NCI-H1417 treated with DMSO at 0.1 percent for 48 hours (cell line): ENCODE data around the gene GALR3.

Source experiments
- DNase-seq: peaks from one replicate; lab custom pipeline; 2025; lab: John Stamatoyannopoulos, UW

Gene GALR3

GRCh38 chr22:37822079-37822833 lies 926 bp upstream of the GALR3 start:
- DNase-seq, result no peak

DNA sequence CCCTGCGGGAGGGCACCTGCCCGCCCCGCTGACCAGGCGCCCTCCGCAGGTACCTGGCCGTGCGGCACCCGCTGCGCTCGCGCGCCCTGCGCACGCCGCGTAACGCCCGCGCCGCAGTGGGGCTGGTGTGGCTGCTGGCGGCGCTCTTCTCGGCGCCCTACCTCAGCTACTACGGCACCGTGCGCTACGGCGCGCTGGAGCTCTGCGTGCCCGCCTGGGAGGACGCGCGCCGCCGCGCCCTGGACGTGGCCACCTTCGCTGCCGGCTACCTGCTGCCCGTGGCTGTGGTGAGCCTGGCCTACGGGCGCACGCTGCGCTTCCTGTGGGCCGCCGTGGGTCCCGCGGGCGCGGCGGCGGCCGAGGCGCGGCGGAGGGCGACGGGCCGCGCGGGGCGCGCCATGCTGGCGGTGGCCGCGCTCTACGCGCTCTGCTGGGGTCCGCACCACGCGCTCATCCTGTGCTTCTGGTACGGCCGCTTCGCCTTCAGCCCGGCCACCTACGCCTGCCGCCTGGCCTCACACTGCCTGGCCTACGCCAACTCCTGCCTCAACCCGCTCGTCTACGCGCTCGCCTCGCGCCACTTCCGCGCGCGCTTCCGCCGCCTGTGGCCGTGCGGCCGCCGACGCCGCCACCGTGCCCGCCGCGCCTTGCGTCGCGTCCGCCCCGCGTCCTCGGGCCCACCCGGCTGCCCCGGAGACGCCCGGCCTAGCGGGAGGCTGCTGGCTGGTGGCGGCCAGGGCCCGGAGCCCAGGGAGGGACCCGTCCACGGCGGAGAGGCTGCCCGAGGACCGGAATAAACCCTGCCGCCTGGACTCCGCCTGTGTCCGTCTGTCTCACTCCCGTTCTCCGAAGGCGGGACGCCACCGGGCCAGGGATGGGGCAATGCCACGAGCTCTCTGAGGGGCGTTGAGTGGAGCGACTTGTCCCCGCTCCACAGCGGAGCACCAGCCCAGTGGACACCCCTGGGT lies 1.8 kb downstream of the GALR3 start:
- no peak for DNase-seq

- no peak for DNase-seq
These were observed 3.9 kb downstream of the GALR3 start for GRCh38 chr22:37827056-37827455.

GRCh38 chr22:37830093-37830842 lies 7.1 kb downstream of the GALR3 start:
- DNase-seq, result no peak

- no peak for DNase-seq
These were observed 8.3 kb downstream of the GALR3 start for GRCh38 chr22:37831472-37831871.

DNA sequence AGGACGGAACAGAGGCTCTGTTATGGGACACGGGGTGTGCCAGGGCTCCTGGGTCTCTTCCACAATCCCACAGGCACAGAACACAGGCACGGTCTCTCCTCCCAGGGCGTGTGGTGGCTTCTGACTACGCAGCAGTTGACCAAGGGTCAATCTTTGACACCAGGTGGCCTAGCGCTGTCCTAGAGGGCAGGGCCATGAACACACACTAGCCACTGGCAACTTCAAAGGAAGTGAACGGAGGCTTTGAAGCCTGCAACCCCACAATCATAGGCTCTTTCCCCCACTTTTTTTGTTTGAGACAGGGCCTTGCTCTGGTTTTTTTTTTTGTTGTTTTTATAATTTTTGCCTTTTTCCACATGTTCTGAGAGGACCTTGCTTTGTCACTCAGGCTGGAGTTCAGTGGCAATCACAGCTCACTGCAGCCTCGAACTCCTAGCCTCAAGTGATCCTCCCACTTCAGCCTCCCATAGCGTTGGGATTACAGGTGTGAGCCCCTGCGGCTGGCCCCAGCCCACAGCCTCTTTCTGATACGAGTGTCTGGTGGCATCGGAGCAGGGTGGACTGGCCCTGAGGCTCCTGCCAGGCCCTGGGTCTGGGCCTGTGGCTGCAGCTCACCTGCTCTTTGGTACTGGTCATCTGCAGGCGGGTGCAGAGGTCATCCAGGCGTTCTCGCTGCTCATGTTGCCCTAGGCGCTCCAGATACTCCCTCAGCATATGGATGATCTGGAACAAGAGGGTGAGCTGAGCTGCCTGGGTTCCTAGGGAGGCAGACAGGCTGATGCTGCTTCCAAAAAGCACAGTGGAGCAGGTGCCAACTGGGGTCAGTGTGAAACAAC lies 9.1 kb downstream of the GALR3 start:
- no peak for DNase-seq

GRCh38 chr22:37842015-37842793 lies 19.0 kb downstream of the GALR3 start:
- no peak for DNase-seq

GRCh38 chr22:37843741-37844089 lies 20.5 kb downstream of the GALR3 start:
- no peak for DNase-seq

- no peak for DNase-seq
These were observed 21.7 kb downstream of the GALR3 start for GRCh38 chr22:37844904-37845329.

DNA sequence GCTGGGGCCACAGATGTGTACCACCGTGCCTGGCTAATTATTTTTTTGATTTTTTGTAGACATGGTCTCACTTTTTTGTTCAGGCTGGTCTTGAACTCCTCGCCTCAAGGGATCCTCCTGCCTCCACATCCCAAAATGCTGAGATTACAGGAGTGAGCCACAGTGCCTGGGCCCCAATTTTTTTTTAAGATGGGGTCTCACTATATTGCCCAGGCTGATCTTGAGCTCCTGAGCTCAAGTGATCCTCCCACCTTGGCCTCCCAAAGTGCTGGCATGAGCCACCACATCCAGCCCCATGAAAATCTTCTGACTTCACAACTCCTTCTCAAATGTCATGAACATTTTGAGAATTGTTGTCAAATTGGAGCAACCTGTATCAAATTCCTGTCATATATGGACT lies 23.3 kb downstream of the GALR3 start:
- DNase-seq, result no peak

GRCh38 chr22:37848587-37849088 lies 25.5 kb downstream of the GALR3 start:
- DNase-seq, result no peak

- DNase-seq, result no peak
These were observed 26.0 kb downstream of the GALR3 start, which contains the start of gene EIF3L for GRCh38 chr22:37849089-37849751. TSS of gene EIF3L (plus strand) at chr22:37849419. CDS start at chr22:37849450, 31 bp downstream.

DNA sequence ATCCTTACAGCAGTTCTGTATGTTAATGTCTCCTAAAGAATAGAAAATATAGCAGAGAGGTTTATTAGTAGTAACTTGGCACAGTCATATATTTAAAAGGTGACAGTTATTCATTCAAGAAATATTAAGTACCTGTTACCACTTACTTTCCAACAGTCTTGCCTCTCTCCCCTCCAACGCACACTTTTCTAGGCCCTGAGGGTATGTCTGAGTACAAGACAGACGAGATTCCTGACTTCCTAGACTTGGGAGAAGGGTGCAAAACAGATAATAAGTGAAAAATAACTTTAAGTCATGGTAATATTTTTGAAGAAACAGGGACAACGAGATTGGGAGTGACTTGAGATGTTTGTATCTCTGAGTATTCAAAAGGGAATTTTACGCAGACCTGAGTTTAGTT lies 27.6 kb downstream of the GALR3 start:
- DNase-seq, result no peak

DNA sequence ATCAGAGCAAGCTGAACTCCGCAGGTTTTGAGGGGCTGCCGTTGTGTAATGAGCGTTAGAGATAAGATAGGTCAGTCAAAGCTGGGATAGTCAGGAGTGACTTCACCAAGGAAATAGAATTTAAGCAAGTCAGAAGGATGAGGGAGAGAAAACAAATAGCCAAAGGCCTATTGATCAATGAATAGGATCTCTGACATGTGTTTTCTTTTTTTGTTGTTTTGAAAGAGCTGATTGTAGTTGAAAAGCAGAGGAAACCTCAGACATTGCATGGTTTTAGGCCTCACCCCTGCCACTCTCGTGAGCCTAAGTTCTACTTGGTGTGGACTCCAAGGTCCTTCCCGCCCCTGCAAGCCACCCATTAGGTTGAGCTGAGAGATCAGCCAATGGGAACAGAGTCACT lies 29.2 kb downstream of the GALR3 start:
- DNase-seq, result no peak

DNA sequence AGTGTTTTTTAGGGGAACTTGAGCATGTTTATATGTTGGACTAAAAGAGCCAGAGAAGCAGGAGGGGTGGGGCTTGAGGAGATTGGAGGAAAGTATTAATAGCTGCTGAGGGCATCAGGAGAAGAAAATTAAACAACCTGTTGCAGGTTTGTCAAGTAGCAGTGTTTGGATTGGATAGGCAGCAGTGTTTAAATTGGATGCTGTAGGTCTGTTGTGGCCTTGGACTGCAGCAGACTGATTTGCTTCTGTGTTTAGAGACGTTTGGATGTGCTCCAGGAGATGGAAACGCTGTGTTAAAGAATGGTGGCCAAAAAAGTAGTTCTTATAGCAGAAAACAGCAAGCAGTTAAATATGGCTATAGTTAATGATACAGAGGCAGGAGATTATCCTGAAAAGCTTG lies 31.8 kb downstream of the GALR3 start:
- DNase-seq, result no peak

DNA sequence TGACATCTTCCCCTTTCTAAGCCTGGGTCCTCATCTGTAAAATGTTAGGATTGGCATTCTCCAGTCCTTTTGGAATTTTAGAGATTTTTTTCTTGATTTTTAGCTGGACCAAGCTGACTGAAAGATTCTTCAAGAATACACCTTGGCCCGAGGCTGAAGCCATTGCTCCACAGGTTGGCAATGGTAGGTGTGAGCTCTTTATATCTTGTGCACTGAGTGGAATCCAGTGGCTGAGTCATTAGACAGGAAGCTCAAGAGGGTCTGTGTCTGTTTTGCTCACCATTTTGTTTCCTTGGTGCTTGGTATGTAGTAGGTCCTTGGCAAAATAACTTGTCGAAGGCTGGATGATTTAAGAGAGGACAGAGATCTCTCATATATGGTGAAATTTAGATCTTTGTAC lies 32.3 kb downstream of the GALR3 start:
- no peak for DNase-seq

DNA sequence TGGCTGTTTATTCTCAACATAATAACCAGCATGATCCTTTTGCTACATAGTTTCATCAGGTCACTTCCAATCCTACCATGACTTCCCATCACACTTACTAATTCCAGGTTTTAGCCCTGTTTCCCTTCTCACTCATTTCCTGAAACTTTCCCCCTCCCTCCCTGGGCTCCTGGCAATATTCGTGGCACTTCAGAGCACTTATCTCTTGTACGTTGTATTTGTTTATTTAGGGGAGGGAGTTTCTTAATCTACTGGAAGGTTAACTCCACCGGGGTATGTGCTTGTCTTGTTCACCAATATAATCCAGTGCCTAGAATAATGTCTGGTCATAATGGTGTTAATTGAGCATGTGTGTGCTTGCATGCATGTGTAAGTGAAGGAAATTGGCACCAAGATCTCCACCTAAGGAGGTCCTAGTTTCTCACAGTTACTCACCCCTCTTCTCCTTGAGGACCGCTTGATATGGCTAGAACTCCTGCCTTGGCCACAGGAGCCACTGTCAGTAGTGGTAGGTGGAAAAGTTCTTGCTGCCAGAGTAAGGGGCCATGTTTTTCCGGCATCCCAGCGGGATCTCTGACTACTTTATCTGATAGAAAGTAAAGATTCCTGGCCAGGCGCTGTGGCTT lies 37.7 kb downstream of the GALR3 start:
- DNase-seq, result no peak

DNA sequence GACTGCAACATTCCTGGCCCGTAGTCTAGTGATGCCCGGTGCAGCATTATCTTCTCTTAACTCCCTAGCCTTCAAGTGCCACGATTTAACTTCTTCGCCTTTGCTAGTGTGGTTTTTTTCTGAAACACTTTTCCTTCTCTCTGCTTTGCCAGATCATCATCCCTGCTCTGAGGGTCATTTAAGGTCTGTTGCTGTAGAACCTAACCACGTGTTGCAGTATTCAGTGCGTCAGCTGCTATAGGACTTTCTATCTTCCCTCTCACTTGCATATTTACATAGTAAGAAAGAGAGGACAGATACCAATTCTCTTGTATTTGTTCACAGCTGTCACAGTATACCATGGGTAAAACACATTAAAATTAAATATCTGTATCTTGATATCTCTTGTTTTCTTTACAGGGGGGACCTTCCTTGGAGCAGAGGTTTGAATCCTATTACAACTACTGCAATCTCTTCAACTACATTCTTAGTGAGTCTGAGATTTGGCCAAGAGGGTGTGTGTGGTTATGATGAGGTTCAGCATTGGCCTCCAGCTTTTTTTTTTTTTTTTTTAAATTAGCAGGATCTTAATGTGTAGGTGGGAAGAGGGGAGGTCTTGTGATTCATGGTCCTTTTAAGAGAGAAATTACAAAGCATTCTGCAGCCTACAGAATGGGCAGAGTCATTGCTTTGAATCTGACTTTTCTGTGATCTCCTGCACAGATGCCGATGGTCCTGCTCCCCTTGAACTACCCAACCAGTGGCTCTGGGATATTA lies 39.6 kb downstream of the GALR3 start:
- DNase-seq, result no peak

- no peak for DNase-seq
These were observed 42.3 kb downstream of the GALR3 start for GRCh38 chr22:37865510-37865909.
